Measurements from ENCODE around the gene TRIL.

Gene TRIL

DNA sequence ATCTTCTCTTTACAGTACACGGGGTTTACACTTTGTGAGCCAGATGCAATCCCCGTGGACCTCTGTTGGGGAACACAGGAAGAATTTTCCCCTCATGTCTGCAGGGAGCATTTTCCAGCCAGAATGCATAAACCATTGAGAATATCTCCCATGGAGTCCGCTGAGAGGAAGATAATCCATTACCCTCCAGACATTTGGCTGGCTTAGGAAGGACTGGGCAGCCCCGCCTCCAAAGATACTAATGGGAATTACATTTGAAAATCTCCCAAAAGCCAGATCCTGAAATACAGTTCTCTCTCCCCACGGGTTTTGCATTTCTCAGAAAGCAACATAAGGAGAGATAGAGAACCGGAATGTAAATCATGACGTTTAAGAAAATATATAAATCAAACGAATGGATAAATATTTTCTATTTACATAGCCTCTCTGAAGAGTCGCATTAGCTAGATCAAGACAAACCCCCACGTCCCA, 53.5 kb downstream of the TRIL start:
- H3K36me3 ChIP-seq (ENCODE audit: insufficient read depth, low read length) = no peaks in the 10 kb centered on the region
- H3K9ac ChIP-seq (ENCODE audit: low read length) = no peak overlapping the region
- no peaks in the 10 kb centered on the region for H3K27me3 ChIP-seq (ENCODE audit: control insufficient read depth in 1 of 2, insufficient read depth in 2 of 2, low read length in 2 of 2)
- H3K4me1 ChIP-seq (ENCODE audit: insufficient read depth, low read length) = peaks cover 4% of the 10 kb centered on the region
- H3K27ac ChIP-seq (ENCODE audit: low read depth, low read length) = no peak overlapping the region
- H3K4me3 ChIP-seq (ENCODE audit: low read depth in 1 of 2, low read length in 2 of 2) = peak overlapping the region in 1 of 2 donors; percentile 28
- H3K9me3 ChIP-seq (ENCODE audit: low read length) = no peaks in the 10 kb centered on the region

GRCh38 chr7:28903730-28904577, 54.2 kb downstream of the TRIL start:
- no peak overlapping the region for H3K9ac ChIP-seq (ENCODE audit: low read length)

More at GRCh38 chr7:28903730-28904577, 54.2 kb downstream of the TRIL start:
- Histone ChIP-seq H3K9me3 (ENCODE audit: low read length) (no peaks in the 10 kb centered on the region), H3K27ac (ENCODE audit: low read depth, low read length) (no peak overlapping the region), H3K4me3 (ENCODE audit: low read depth in 1 of 2, low read length in 2 of 2) (peak overlapping the region in 1 of 2 donors; percentile 28), H3K27me3 (ENCODE audit: control insufficient read depth in 1 of 2, insufficient read depth in 2 of 2, low read length in 2 of 2) (no peaks in the 10 kb centered on the region), H3K36me3 (ENCODE audit: insufficient read depth, low read length) (no peaks in the 10 kb centered on the region), H3K4me1 (ENCODE audit: insufficient read depth, low read length) (peaks cover 4% of the 10 kb centered on the region)

All from muscle layer of colon (tissue), 2 donors.